Esophagus squamous epithelium (tissue), 5 donors: ENCODE data around the gene RNASE4. TPM values are rescaled to one million over a fixed set of nuclear protein-coding genes. Genes with fewer than 3 reads are reported as not detected.

Experiments
- DNase-seq: peaks from one replicate; lab custom pipeline; 2025; lab: John Stamatoyannopoulos, UW
- H3K27ac ChIP-seq, 4 donors: fragments of 200-600 bp; sonication (generic); one replicate each; pipeline ENCODE4 v1.5.1; 2016 to 2019; ENCODE audit warnings: mild to moderate bottlenecking in 1 of 4
- H3K27me3 ChIP-seq, 4 donors: fragments of 200-600 bp; sonication (generic); 1 replicate in 3 of 4; 2 replicates in 1 of 4; pipeline versions ENCODE4 v1.5.1 to v1.6.0; 2017 to 2021; ENCODE audit warnings: antibody characterized with exemption in 1 of 4
- H3K36me3 ChIP-seq, 3 donors: fragments of 200-600 bp; sonication (generic); one replicate each; pipeline ENCODE4 v1.5.1; 2016 to 2019
- H3K4me1 ChIP-seq, 3 donors: fragments of 200-600 bp; sonication (generic); one replicate each; pipeline ENCODE4 v1.5.1; 2017 to 2019
- H3K4me3 ChIP-seq, 4 donors: fragments of 200-600 bp; sonication (generic); 1 replicate in 3 of 4; 2 replicates in 1 of 4; pipeline ENCODE4 v1.5.1; 2016 to 2019; ENCODE audit warnings: mild to moderate bottlenecking in 2 of 4, moderate library complexity in 1 of 4
- H3K9me3 ChIP-seq, 3 donors: fragments of 200-600 bp; sonication (generic); one replicate each; pipeline ENCODE4 v1.5.1; 2016 to 2019
- CTCF ChIP-seq, 6 experiments: fragments of 450-650 bp in 4 of 6; fragments of 200-600 bp in 2 of 6; sonication (generic) in 2 of 6; IDR thresholded peaks; one replicate each; pipeline ENCODE4 v1.5.1; 2016 to 2019; ENCODE audit warnings: antibody characterized with exemption in 6 of 6, mild to moderate bottlenecking in 4 of 6, moderate library complexity in 4 of 6
- POLR2A ChIP-seq, 4 donors: fragments of 450-650 bp; IDR thresholded peaks; one replicate each; pipeline ENCODE4 v1.6.1; 2017; ENCODE audit warnings: antibody characterized with exemption in 4 of 4, mild to moderate bottlenecking in 4 of 4, moderate library complexity in 3 of 4
- WGBS, 2 donors: methylation state at CpG; one replicate each; pipeline ENCODE4 v1.1.5; 2018; 5-methylcytosine and 5-hydroxymethylcytosine counted together
- intact Hi-C: fragments of 100-400 bp; cut with DNase I; formaldehyde crosslinking; loops from one replicate; pipeline ENCODE4 v1.15.0; 2022
- total RNA-seq, 4 donors: library from RNA; depleted of rRNA; stranded (reverse); fragments of >200 nt; gene quantifications; one replicate each; pipeline ENCODE4 v1.1.0, GENCODE V29; 2016
- donor health status: DM: yes; HTN: yes; CAD: no.

RNASE4 gene
- total RNA-seq, 4 donors from 2014 or later, result 4.0 to 73.1 (median 19.5) TPM

GRCh38 chr14:20742132-20742531 is 57.8 kb downstream of the RNASE4 start:
- Histone ChIP-seq H3K4me1 (peaks cover 0 to 11% (median 0%) of the 10 kb centered on the region in 3 donors), H3K4me3 (no peak overlapping the region), H3K27ac (no peak overlapping the region), H3K27me3 (no peaks in the 10 kb centered on the region), H3K36me3 (no peaks in the 10 kb centered on the region), H3K9me3 (no peaks in the 10 kb centered on the region)
- no peak for DNase-seq
- TF ChIP-seq CTCF (IDR thresholded peaks at IDR 0.05) (no peak), POLR2A (IDR thresholded peaks at IDR 0.05) (no peak)
- intact Hi-C loops, result no loop called here
- WGBS, 2 donors, result 74 to 77% methylated on average over 4 of the region's 4 CpGs

GRCh38 chr14:20743556-20743955 is 59.2 kb downstream of the RNASE4 start:
- Histone ChIP-seq H3K4me1 (peaks cover 0 to 11% (median 0%) of the 10 kb centered on the region in 3 donors), H3K9me3 (no peaks in the 10 kb centered on the region), H3K27ac (no peak overlapping the region), H3K4me3 (no peak overlapping the region), H3K36me3 (no peaks in the 10 kb centered on the region), H3K27me3 (no peaks in the 10 kb centered on the region)
- DNase-seq, result no peak
- 41 to 63% methylated on average over 2 of the region's 2 CpGs for WGBS, 2 donors
- TF ChIP-seq POLR2A (IDR thresholded peaks at IDR 0.05) (no peak), CTCF (IDR thresholded peaks at IDR 0.05) (no peak)
- intact Hi-C loops, result no loop called here

GRCh38 chr14:20745571-20746358 is 61.4 kb downstream of the RNASE4 start, which contains the start of gene EDDM3A:
EDDM3A (plus strand) TSS chr14:20745887; CDS start chr14:20747581, 1,694 bp downstream.
- TF ChIP-seq POLR2A (IDR thresholded peaks at IDR 0.05) (no peak), CTCF (IDR thresholded peaks at IDR 0.05) (no peak)
- no peak for DNase-seq
- Histone ChIP-seq H3K27ac (no peak within 1 kb of the TSS), H3K27me3 (no peaks in the 10 kb centered on the region), H3K4me1 (peaks cover 0 to 11% (median 0%) of the 10 kb centered on the region in 3 donors), H3K4me3 (no peak within 1 kb of the TSS), H3K9me3 (no peaks in the 10 kb centered on the region), H3K36me3 (no peaks in the 10 kb centered on the region)
- intact Hi-C loops, result no loop called here
- 73 to 77% methylated on average over 3 to 6 of the region's 6 CpGs for WGBS, 2 donors

GRCh38 chr14:20746566-20746965 is 62.2 kb downstream of the RNASE4 start:
- Histone ChIP-seq H3K27ac (no peak overlapping the region), H3K4me3 (no peak overlapping the region), H3K4me1 (peaks cover 0 to 11% (median 0%) of the 10 kb centered on the region in 3 donors), H3K27me3 (no peaks in the 10 kb centered on the region), H3K9me3 (peaks cover 0 to 2% (median 0%) of the 10 kb centered on the region in 3 donors), H3K36me3 (no peaks in the 10 kb centered on the region)
- DNase-seq, result no peak
- intact Hi-C loops, result no loop called here
- 79 to 87% methylated on average over 3 of the region's 3 CpGs for WGBS, 2 donors
- TF ChIP-seq CTCF (IDR thresholded peaks at IDR 0.05) (no peak), POLR2A (IDR thresholded peaks at IDR 0.05) (no peak)

GRCh38 chr14:20748439-20748838 is 64.1 kb downstream of the RNASE4 start:
- Histone ChIP-seq H3K27me3 (no peaks in the 10 kb centered on the region), H3K4me1 (peaks cover 0 to 7% (median 0%) of the 10 kb centered on the region in 3 donors), H3K36me3 (no peaks in the 10 kb centered on the region), H3K27ac (no peak overlapping the region), H3K9me3 (peaks cover 0 to 20% (median 16%) of the 10 kb centered on the region in 3 donors), H3K4me3 (no peak overlapping the region)
- DNase-seq, result no peak
- WGBS, 2 donors, result 86 to 97% methylated on average over 2 of the region's 2 CpGs
- intact Hi-C loops, result no loop called here
- no peak for TF ChIP-seq POLR2A (IDR thresholded peaks at IDR 0.05)
- no peak for TF ChIP-seq CTCF (IDR thresholded peaks at IDR 0.05)
